Neural cell (in vitro differentiated cells): ENCODE results near the gene MUCL1. TPM values are rescaled to one million over a fixed set of nuclear protein-coding genes. Genes with fewer than 3 reads are reported as not detected.

Experiments used
- H2AFZ ChIP-seq: fragments of 200-600, 300-800 bp; sonication (generic), shearing (Covaris generic); 2 replicates; pipeline ENCODE4 v1.6.0; 2014; ENCODE audit warnings: low read depth, mild to moderate bottlenecking, antibody characterized with exemption, low read length, moderate library complexity
- H3F3A ChIP-seq: fragments of 200-600 bp; shearing (Covaris generic); 2 replicates; pipeline ENCODE4 v1.6.1; 2016; ENCODE audit warnings: mild to moderate bottlenecking, moderate library complexity, mixed read lengths, antibody characterized with exemption, low read length; ENCODE audit not compliant: insufficient read depth, poor library complexity, severe bottlenecking
- H3K27ac ChIP-seq: fragments of 200-600, 300-800 bp; sonication (generic), shearing (Covaris generic); 2 replicates; pipeline ENCODE4 v1.5.1; 2014; ENCODE audit warnings: mild to moderate bottlenecking, low read length, moderate library complexity
- H3K27me3 ChIP-seq: fragments of 300-800, 200-600 bp; sonication (generic), shearing (Covaris generic); 2 replicates; pipeline ENCODE4 v1.6.0; 2014; ENCODE audit warnings: mild to moderate bottlenecking, low read depth, low read length, moderate library complexity; ENCODE audit not compliant: insufficient read depth
- H3K36me3 ChIP-seq: fragments of 300-800, 200-600 bp; sonication (generic), shearing (Covaris generic); 2 replicates; pipeline ENCODE4 v1.5.1; 2014; ENCODE audit warnings: mild to moderate bottlenecking, antibody characterized with exemption, low read length, moderate library complexity; ENCODE audit not compliant: insufficient read depth
- H3K4me2 ChIP-seq: fragments of 300-800, 200-600 bp; sonication (generic), shearing (Covaris generic); 2 replicates; pipeline ENCODE4 v1.6.0; 2014; ENCODE audit warnings: mild to moderate bottlenecking, low read length
- H3K4me3 ChIP-seq: fragments of 300-800, 200-600 bp; sonication (generic), shearing (Covaris generic); 2 replicates; pipeline ENCODE4 v1.5.1; 2014; ENCODE audit warnings: mild to moderate bottlenecking, low read length, moderate library complexity
- H3K79me2 ChIP-seq: fragments of 200-600 bp; shearing (Covaris generic); replicated peaks from 2 replicates; pipeline ENCODE4 v1.6.0; 2014; ENCODE audit warnings: mild to moderate bottlenecking, low read length, moderate library complexity; ENCODE audit not compliant: insufficient read depth
- H3K9ac ChIP-seq: fragments of 300-800, 200-600 bp; sonication (generic), shearing (Covaris generic); 2 replicates; pipeline ENCODE4 v1.6.1; 2016; ENCODE audit warnings: mild to moderate bottlenecking, low read length, mixed read lengths
- H3K9me2 ChIP-seq: fragments of 200-600 bp; shearing (Covaris generic); 2 replicates; pipeline ENCODE4 v1.6.1; 2016; ENCODE audit warnings: mild to moderate bottlenecking, low read length, mixed read lengths; ENCODE audit not compliant: insufficient read depth
- H3K9me3 ChIP-seq: fragments of 200-600, 300-800 bp; sonication (generic), shearing (Covaris generic); 2 replicates; pipeline ENCODE4 v1.6.1; 2016; ENCODE audit warnings: mild to moderate bottlenecking, mixed run types, low read length, moderate library complexity, mixed read lengths
- H4K20me1 ChIP-seq: fragments of 200-600 bp; shearing (Covaris generic); 2 replicates; pipeline ENCODE4 v1.6.1; 2016; ENCODE audit warnings: mild to moderate bottlenecking, mixed run types; ENCODE audit not compliant: insufficient read depth
- CTCF ChIP-seq: fragments of 450-650 bp; IDR thresholded peaks from 2 replicates; pipeline ENCODE4 v1.5.1; 2014; ENCODE audit warnings: antibody characterized with exemption, mild to moderate bottlenecking, moderate library complexity; ENCODE audit not compliant: poor library complexity, severe bottlenecking
- EP300 ChIP-seq: fragments of 450-650 bp; conservative IDR thresholded peaks from 2 replicates; pipeline ENCODE4 v1.6.1; 2014; ENCODE audit warnings: antibody characterized with exemption, mild to moderate bottlenecking, moderate library complexity; ENCODE audit not compliant: poor library complexity, severe bottlenecking
- EZH2 ChIP-seq: fragments of 200-600, 300-800 bp; shearing (Covaris generic), sonication (generic); IDR thresholded peaks from 2 replicates; pipeline ENCODE4 v1.6.1; 2014; ENCODE audit warnings: antibody characterized with exemption, low read length, borderline replicate concordance, mild to moderate bottlenecking; ENCODE audit not compliant: insufficient read depth, poor library complexity, severe bottlenecking
- MXI1 ChIP-seq: fragments of 450-650 bp; conservative IDR thresholded peaks from 2 replicates; pipeline ENCODE4 v1.6.1; 2014; ENCODE audit warnings: antibody characterized with exemption, mild to moderate bottlenecking; ENCODE audit not compliant: poor library complexity, severe bottlenecking
- POLR2AphosphoS5 ChIP-seq: IDR thresholded peaks from 2 replicates; pipeline ENCODE4 v1.6.1; 2012
- RAD21 ChIP-seq: fragments of 450-650 bp; conservative IDR thresholded peaks from 2 replicates; pipeline ENCODE4 v1.6.1; 2014; ENCODE audit warnings: antibody characterized with exemption, mild to moderate bottlenecking, moderate library complexity
- REST ChIP-seq: IDR thresholded peaks from 2 replicates; pipeline ENCODE4 v1.6.1; 2012; ENCODE audit warnings: borderline replicate concordance
- SMC3 ChIP-seq: fragments of 450-650 bp; conservative IDR thresholded peaks from 2 replicates; pipeline ENCODE4 v1.6.1; 2014; ENCODE audit warnings: antibody characterized with exemption, mild to moderate bottlenecking, moderate library complexity; ENCODE audit not compliant: poor library complexity
- TAF1 ChIP-seq: IDR thresholded peaks from 2 replicates; pipeline ENCODE4 v1.6.1; 2012; ENCODE audit warnings: low read depth
- polyA plus RNA-seq: library from polyadenylated mRNA; depleted of rRNA; stranded (reverse); fragments of >200 nt; gene quantifications from 2 replicates; pipeline ENCODE4 v1.2.3, GENCODE V29; 2014

MUCL1 gene
- polyA plus RNA-seq, 1 donor from 2014 or later: not detected

DNA sequence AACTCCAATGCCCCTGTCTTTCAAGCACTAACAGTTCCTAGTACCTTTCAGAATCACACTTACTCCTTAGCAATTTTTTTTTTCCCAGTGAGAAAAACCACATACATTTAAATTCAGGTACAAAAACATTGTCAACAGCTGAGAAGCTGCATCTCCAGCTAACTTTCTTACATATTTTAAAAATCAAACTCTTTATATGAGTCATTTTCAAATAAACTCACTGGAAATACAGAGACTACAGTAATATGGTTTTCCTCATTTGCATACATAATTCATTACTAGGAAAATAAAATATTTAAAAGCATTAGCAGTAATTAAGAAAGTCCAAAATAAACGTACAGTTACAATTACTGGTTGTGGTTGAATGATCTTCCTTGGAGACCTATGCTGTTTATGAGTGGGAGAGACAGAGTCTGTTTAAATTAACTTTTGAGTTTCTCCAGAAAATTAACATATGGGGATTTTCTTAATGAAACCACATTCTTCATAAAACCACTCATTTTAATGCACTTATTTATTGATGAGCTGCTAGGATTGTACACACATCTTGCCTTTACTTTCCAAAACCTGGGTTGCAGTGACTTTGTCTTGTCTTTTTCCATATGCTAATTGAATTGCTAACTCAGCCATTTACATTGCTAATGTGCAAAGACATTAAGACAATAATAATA, 9.8 kb downstream of the MUCL1 start:
- no peak overlapping the region for H3K4me3 ChIP-seq
- no peaks in the 10 kb centered on the region for H3K9me3 ChIP-seq
- no peaks in the 10 kb centered on the region for H3F3A ChIP-seq
- H2AFZ ChIP-seq: no peak overlapping the region
- H3K9ac ChIP-seq: no peak overlapping the region
- H3K79me2 ChIP-seq: no peaks in the 10 kb centered on the region
- H3K36me3 ChIP-seq: no peaks in the 10 kb centered on the region
- no peak overlapping the region for H3K4me2 ChIP-seq
- no peaks in the 10 kb centered on the region for H4K20me1 ChIP-seq
- no peaks in the 10 kb centered on the region for H3K9me2 ChIP-seq
- no peak for TF ChIP-seq CTCF
- no peak for TF ChIP-seq MXI1
- TF ChIP-seq EZH2: no peak
- no peak for TF ChIP-seq EP300
- TF ChIP-seq REST: no peak
- no peak for TF ChIP-seq RAD21
- TF ChIP-seq POLR2AphosphoS5: no peak
- TF ChIP-seq SMC3: no peak
- no peak for TF ChIP-seq TAF1
- no peaks in the 10 kb centered on the region for H3K27me3 ChIP-seq
- no peak overlapping the region for H3K27ac ChIP-seq

- no peak overlapping the region for H3K4me3 ChIP-seq
- no peaks in the 10 kb centered on the region for H3K27me3 ChIP-seq
- no peaks in the 10 kb centered on the region for H3F3A ChIP-seq
- no peak overlapping the region for H2AFZ ChIP-seq
- H3K27ac ChIP-seq: no peak overlapping the region
- H4K20me1 ChIP-seq: no peaks in the 10 kb centered on the region
- H3K36me3 ChIP-seq: no peaks in the 10 kb centered on the region
- no peaks in the 10 kb centered on the region for H3K9me3 ChIP-seq
- TF ChIP-seq TAF1: no peak
- no peak for TF ChIP-seq RAD21
- no peak for TF ChIP-seq EZH2
- TF ChIP-seq REST: no peak
- no peak for TF ChIP-seq SMC3
- no peak for TF ChIP-seq EP300
- no peak for TF ChIP-seq POLR2AphosphoS5
- no peaks in the 10 kb centered on the region for H3K79me2 ChIP-seq
- no peak overlapping the region for H3K9ac ChIP-seq
- no peaks in the 10 kb centered on the region for H3K9me2 ChIP-seq
- H3K4me2 ChIP-seq: no peak overlapping the region
These were observed 11.5 kb downstream of the MUCL1 start for GRCh38 chr12:54865683-54866324.
